ENCODE measurements around the gene CYP1A2. TPM values are rescaled to one million over a fixed set of nuclear protein-coding genes. Genes with fewer than 3 reads are reported as not detected.

CYP1A2 gene
- total RNA-seq, 2 donors from 2014 or later, result not detected

DNA sequence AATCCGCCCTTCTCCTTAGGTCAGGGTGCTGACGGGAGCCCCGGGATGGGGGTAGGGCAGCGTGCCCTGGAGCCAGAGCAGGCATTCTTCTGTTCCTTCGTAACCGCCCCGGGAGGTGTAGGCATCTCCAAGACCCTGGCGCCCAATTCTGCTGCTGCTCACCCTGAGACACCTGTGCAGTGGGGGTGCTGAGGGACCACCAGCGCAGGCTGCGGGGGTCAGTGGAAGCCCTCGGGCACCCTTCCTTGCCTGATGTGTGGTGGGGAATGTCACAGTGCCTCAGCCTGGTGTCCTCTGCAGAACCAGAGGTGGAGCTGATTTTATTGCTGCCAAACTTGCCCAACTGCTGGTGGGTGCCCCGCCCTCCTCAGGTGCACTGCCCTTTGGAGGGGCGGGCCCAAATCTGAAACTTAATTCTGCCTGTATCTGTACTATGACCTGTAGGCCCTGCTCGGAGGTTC is 40.6 kb downstream of the CYP1A2 start:
- Histone ChIP-seq H3K9ac (ENCODE audit: extremely low read depth, low read length, poor library complexity, severe bottlenecking) (no peak overlapping the region), H3K4me1 (ENCODE audit: control insufficient read depth, insufficient read depth, low read length) (no peaks in the 10 kb centered on the region), H3K36me3 (ENCODE audit: control insufficient read depth, insufficient read depth, low read length) (peaks cover 19% of the 10 kb centered on the region), H3K27me3 (ENCODE audit: control insufficient read depth, insufficient read depth, low read length, poor library complexity, severe bottlenecking) (no peaks in the 10 kb centered on the region), H3K4me3 (ENCODE audit: low read length) (no peak overlapping the region), H3K9me3 (ENCODE audit: control insufficient read depth, low read length) (no peaks in the 10 kb centered on the region), H3K27ac (ENCODE audit: low read depth, low read length) (no peak overlapping the region)
- Mint-ChIP-seq H3K27ac (no peak overlapping the region), H3K27me3 (ENCODE audit: insufficient read depth) (no peaks in the 10 kb centered on the region), H3K36me3 (ENCODE audit: low read depth) (peaks cover 7% of the 10 kb centered on the region), H3K4me3 (no peak overlapping the region), H3K9me3 (no peaks in the 10 kb centered on the region), H3K4me1 (peaks cover 14% of the 10 kb centered on the region)
- TF ChIP-seq, protein P1, sequence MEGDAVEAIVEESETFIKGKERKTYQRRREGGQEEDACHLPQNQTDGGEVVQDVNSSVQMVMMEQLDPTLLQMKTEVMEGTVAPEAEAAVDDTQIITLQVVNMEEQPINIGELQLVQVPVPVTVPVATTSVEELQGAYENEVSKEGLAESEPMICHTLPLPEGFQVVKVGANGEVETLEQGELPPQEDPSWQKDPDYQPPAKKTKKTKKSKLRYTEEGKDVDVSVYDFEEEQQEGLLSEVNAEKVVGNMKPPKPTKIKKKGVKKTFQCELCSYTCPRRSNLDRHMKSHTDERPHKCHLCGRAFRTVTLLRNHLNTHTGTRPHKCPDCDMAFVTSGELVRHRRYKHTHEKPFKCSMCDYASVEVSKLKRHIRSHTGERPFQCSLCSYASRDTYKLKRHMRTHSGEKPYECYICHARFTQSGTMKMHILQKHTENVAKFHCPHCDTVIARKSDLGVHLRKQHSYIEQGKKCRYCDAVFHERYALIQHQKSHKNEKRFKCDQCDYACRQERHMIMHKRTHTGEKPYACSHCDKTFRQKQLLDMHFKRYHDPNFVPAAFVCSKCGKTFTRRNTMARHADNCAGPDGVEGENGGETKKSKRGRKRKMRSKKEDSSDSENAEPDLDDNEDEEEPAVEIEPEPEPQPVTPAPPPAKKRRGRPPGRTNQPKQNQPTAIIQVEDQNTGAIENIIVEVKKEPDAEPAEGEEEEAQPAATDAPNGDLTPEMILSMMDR (conservative IDR thresholded peaks at IDR 0.05), result no peak
- DNase-seq, result no peak
- WGBS, 2 experiments (ENCODE audit: insufficient coverage in 1 of 2, insufficient read length in 1 of 2), result 90 to 93% methylated on average over 13 to 14 of the region's 14 CpGs

DNA sequence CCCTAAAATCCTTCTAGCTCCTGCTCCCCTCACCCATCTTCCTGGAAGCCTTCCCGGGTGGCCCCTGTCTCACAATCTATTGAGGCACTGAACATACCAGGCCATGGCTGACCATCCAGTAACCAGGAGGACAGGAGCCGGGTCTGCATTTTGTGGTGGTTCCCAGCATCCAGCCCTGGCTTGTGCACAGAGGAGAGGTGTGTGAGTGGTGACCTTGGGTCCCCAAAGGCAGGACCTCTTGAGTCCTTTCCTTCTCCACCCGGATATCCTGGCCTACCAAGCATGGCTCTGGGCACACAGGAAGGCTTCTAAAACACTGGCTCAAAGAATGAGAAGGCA is 41.1 kb downstream of the CYP1A2 start:
- Histone ChIP-seq H3K9me3 (ENCODE audit: control insufficient read depth, low read length) (no peaks in the 10 kb centered on the region), H3K4me3 (ENCODE audit: low read length) (no peak overlapping the region), H3K9ac (ENCODE audit: extremely low read depth, low read length, poor library complexity, severe bottlenecking) (no peak overlapping the region), H3K27ac (ENCODE audit: low read depth, low read length) (no peak overlapping the region), H3K36me3 (ENCODE audit: control insufficient read depth, insufficient read depth, low read length) (peaks cover 15% of the 10 kb centered on the region), H3K4me1 (ENCODE audit: control insufficient read depth, insufficient read depth, low read length) (no peaks in the 10 kb centered on the region), H3K27me3 (ENCODE audit: control insufficient read depth, insufficient read depth, low read length, poor library complexity, severe bottlenecking) (no peaks in the 10 kb centered on the region)
- TF ChIP-seq, protein P1 (conservative IDR thresholded peaks at IDR 0.05), result no peak
- H3K4me1 Mint-ChIP-seq, result peaks cover 14% of the 10 kb centered on the region
- peaks cover 7% of the 10 kb centered on the region for H3K36me3 Mint-ChIP-seq (ENCODE audit: low read depth)
- WGBS, 2 experiments (ENCODE audit: insufficient coverage in 1 of 2, insufficient read length in 1 of 2), result 85 to 95% methylated on average over 3 of the region's 3 CpGs
- no peaks in the 10 kb centered on the region for H3K27me3 Mint-ChIP-seq (ENCODE audit: insufficient read depth)
- no peak overlapping the region for H3K27ac Mint-ChIP-seq
- H3K4me3 Mint-ChIP-seq, result no peak overlapping the region
- no peaks in the 10 kb centered on the region for H3K9me3 Mint-ChIP-seq
- DNase-seq, result no peak

DNA sequence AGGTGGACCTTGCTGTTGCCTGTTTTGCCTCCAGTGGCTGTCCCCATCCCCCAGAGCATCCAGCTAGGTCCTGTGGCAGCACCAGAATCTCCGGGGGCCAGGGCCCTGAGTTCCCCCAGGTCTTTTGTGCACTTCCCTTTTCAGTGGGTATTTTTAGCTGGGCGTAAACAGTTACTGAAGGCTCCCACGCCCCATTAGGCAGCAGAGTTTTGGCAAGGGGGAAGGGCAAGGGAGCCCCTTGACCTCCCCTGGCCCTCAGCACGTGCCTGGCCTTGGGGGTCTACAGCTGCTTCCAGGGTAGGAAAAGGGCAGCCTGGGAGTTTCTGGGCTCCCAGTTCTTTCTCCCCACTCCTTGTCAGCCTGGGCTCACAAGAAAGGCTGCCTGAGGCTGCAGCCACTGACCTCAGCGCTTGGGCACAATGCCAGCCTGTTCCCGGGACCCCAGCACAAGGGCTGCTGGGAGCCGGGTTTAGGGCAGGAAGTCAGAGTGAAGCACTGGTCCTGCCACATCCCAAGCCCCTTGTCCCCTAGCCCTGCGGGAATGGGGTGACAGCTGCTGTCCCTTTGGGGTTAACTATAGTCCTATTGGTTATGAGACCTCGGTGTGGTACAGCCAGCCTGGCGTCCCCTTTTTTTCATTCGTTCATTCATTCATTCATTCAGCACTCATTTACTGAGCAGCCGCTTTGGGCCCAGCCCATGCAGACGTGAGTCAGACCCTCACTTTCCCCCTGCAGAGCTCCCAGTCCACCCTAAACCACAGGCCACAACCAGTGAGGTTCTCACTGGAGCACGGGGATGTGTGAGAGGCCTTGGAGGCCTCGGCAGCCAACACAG is 41.7 kb downstream of the CYP1A2 start:
- TF ChIP-seq, protein P1 (conservative IDR thresholded peaks at IDR 0.05), result no peak
- Histone ChIP-seq H3K27ac (ENCODE audit: low read depth, low read length) (no peak overlapping the region), H3K9ac (ENCODE audit: extremely low read depth, low read length, poor library complexity, severe bottlenecking) (no peak overlapping the region), H3K36me3 (ENCODE audit: control insufficient read depth, insufficient read depth, low read length) (peaks cover 9% of the 10 kb centered on the region), H3K27me3 (ENCODE audit: control insufficient read depth, insufficient read depth, low read length, poor library complexity, severe bottlenecking) (no peaks in the 10 kb centered on the region), H3K4me1 (ENCODE audit: control insufficient read depth, insufficient read depth, low read length) (no peaks in the 10 kb centered on the region), H3K4me3 (ENCODE audit: low read length) (no peak overlapping the region), H3K9me3 (ENCODE audit: control insufficient read depth, low read length) (no peaks in the 10 kb centered on the region)
- Mint-ChIP-seq H3K4me1 (peaks cover 14% of the 10 kb centered on the region), H3K9me3 (no peaks in the 10 kb centered on the region), H3K4me3 (no peak overlapping the region), H3K36me3 (ENCODE audit: low read depth) (peaks cover 7% of the 10 kb centered on the region), H3K27me3 (ENCODE audit: insufficient read depth) (no peaks in the 10 kb centered on the region), H3K27ac (no peak overlapping the region)
- 90 to 96% methylated on average over 9 to 15 of the region's 15 CpGs for WGBS, 2 experiments (ENCODE audit: insufficient coverage in 1 of 2, insufficient read length in 1 of 2)
- no peak for DNase-seq
